ENCODE data around the gene DCHS1.

- TF ChIP-seq CTCF (conservative IDR thresholded peaks at IDR 0.05 in 1 of 2, IDR thresholded peaks at IDR 0.05 in 1 of 2; ENCODE audit: low read depth in 1 of 2, low read length in 2 of 2) (no peak), EZH2 (IDR thresholded peaks at IDR 0.05; ENCODE audit: low read length, missing control alignments) (no peak)
Observed at GRCh38 chr11:6686006-6686405, 30.4 kb upstream of the DCHS1 start.
